Stimulated activated CD8-positive, alpha-beta memory T cell treated with anti-CD3 and anti-CD28 coated beads, Interleukin-15, amount 100 ng/mL, for 1 hour (primary cell): ENCODE measurements around the gene ADAR.

Experiments used
- DNase-seq: peaks from one replicate; pipeline ENCODE4 v3.0.0-alpha.2; 2020; ENCODE audit warnings: low read depth

ADAR gene

GRCh38 chr1:154581766-154582165, 26.2 kb downstream of the ADAR start:
- no peak for DNase-seq

- no peak for DNase-seq
These were observed 28.6 kb downstream of the ADAR start for GRCh38 chr1:154579374-154579773.

GRCh38 chr1:154578058-154578418, 29.9 kb downstream of the ADAR start:
- DNase-seq, result no peak

GRCh38 chr1:154577346-154578057, 30.5 kb downstream of the ADAR start:
- no peak for DNase-seq

GRCh38 chr1:154575951-154576566, 31.9 kb downstream of the ADAR start:
- DNase-seq, result no peak

GRCh38 chr1:154575147-154575927, 32.6 kb downstream of the ADAR start:
- no peak for DNase-seq

- DNase-seq, result no peak
These were observed 33.3 kb downstream of the ADAR start for GRCh38 chr1:154574716-154575115.

GRCh38 chr1:154573168-154573510, 34.8 kb downstream of the ADAR start:
- no peak for DNase-seq

- DNase-seq, result no peak
These were observed 35.4 kb downstream of the ADAR start for GRCh38 chr1:154572468-154573167.

- no peak for DNase-seq
These were observed 36.1 kb downstream of the ADAR start for GRCh38 chr1:154571964-154572288.

- no peak for DNase-seq
These were observed 36.6 kb downstream of the ADAR start for GRCh38 chr1:154571244-154571963.

GRCh38 chr1:154568157-154568815, 39.7 kb downstream of the ADAR start:
- DNase-seq, result no peak

GRCh38 chr1:154567386-154568156, 40.4 kb downstream of the ADAR start, which contains the start of gene CHRNB2:
CHRNB2 (plus strand) TSS chr1:154567778; CDS start chr1:154568045, 267 bp downstream.
- DNase-seq, result peak; percentile 39

GRCh38 chr1:154565876-154566275, 42.1 kb downstream of the ADAR start:
- DNase-seq, result no peak

GRCh38 chr1:154559466-154560044, 48.4 kb downstream of the ADAR start:
- peak; percentile 62 for DNase-seq

GRCh38 chr1:154558720-154559465, 49.1 kb downstream of the ADAR start:
- DNase-seq, result peak; percentile 99

GRCh38 chr1:154557939-154558719, 49.9 kb downstream of the ADAR start, which contains the start of gene UBE2Q1:
UBE2Q1 (minus strand) TSS chr1:154558662; CDS start chr1:154558553, 109 bp downstream.
- DNase-seq, result no peak

GRCh38 chr1:154557248-154557938, 50.6 kb downstream of the ADAR start:
- DNase-seq, result no peak
